ENCODE measurements around the gene TTN. TPM values are rescaled to one million over a fixed set of nuclear protein-coding genes. Genes with fewer than 3 reads are reported as not detected.

Gene TTN
- total and polyA plus RNA-seq, 10 of the 15 experiments (the other 5 are each of a cell fraction or from before 2014, with no cell fraction given) = 0.15 to 9.0 (median 1.8) TPM

GRCh38 chr2:178522950-178523595 lies 284.1 kb downstream of the TTN start (continued):
- TF ChIP-seq CUX1 (IDR thresholded peaks at IDR 0.05; ENCODE audit: insufficient replicate concordance, low read depth, low read length) = no peak

- H3K4me2 ChIP-seq (ENCODE audit: control insufficient read depth, insufficient read depth) = no peak overlapping the region
- no peak for DNase-seq (ENCODE audit: low read depth, low spot score)
- no peaks in the 10 kb centered on the region for H4K20me1 ChIP-seq (ENCODE audit: control insufficient read depth, insufficient read depth)
- POLR2A ChIA-PET = interaction anchor here (1.5 kb wide), 1 partner anchor 8 kb away, joined by 6 read pairs; no protein-coding TSS in a partner anchor
- no peaks in the 10 kb centered on the region for H3K4me1 ChIP-seq (ENCODE audit: control insufficient read depth, insufficient read depth, low read length)
- no peak for FAIRE-seq
- no peaks in the 10 kb centered on the region; the same call in 1 of the 3 replicates for H3K9me3 ChIP-seq (replicated peaks; ENCODE audit: control insufficient read depth, insufficient read depth, low read length)
- SMC1A ChIA-PET (ENCODE audit: uncharacterized antibody, unreplicated experiment) = interaction anchor here (1.0 to 2.8 kb wide), 3 partner anchors 11 to 39 kb away, joined by 3 to 11 read pairs (median 6); no protein-coding TSS in a partner anchor
- no peak for ATAC-seq
- no peaks in the 10 kb centered on the region for H3K27me3 ChIP-seq (replicated peaks in 1 of 2; ENCODE audit: control insufficient read depth in 2 of 2, insufficient read depth in 2 of 2, low read length in 1 of 2)
- H3K36me3 ChIP-seq (ENCODE audit: control insufficient read depth in 2 of 2, insufficient read depth in 2 of 2, low read length in 1 of 2) = no peaks in the 10 kb centered on the region
- H3K27ac ChIP-seq (ENCODE audit: control insufficient read depth, insufficient read depth) = no peak overlapping the region
- in situ Hi-C loops (cut with MboI) = no loop called here
- H3K4me3 ChIP-seq = no peak overlapping the region
- CTCF ChIA-PET = interaction anchor here (1.2 to 1.5 kb wide), 2 partner anchors 12 to 17 kb away, joined by 3 to 4 read pairs; no protein-coding TSS in a partner anchor
- RAD21 ChIA-PET (ENCODE audit: unreplicated experiment) = interaction anchor here (1.2 kb wide), 1 partner anchor 39 kb away, joined by 7 read pairs; no protein-coding TSS in a partner anchor
- H2AFZ ChIP-seq (ENCODE audit: control insufficient read depth, low read depth, low read length) = no peak overlapping the region; the same call in 1 of the 2 replicates
- TF ChIP-seq IRF4 (IDR thresholded peaks at IDR 0.05; ENCODE audit: low read depth, low read length) = no peak
- TF ChIP-seq, protein P1, sequence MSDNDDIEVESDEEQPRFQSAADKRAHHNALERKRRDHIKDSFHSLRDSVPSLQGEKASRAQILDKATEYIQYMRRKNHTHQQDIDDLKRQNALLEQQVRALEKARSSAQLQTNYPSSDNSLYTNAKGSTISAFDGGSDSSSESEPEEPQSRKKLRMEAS (IDR thresholded peaks at IDR 0.05; ENCODE audit: low read depth, low read length) = no peak
- no peak for TF ChIP-seq SP1 (IDR thresholded peaks at IDR 0.05; ENCODE audit: low read depth, low read length)
- TF ChIP-seq BHLHE40 (IDR thresholded peaks at IDR 0.05; ENCODE audit: borderline replicate concordance in 1 of 2, low read depth in 2 of 2, low read length in 1 of 2) = no peak
- TF ChIP-seq TAF1 (IDR thresholded peaks at IDR 0.05; ENCODE audit: borderline replicate concordance, low read depth, low read length) = no peak
- no peak for TF ChIP-seq HCFC1 (IDR thresholded peaks at IDR 0.05; ENCODE audit: low read length)
- no peak for TF ChIP-seq POLR2AphosphoS2 (IDR thresholded peaks at IDR 0.05; ENCODE audit: low read depth, low read length)
- TF ChIP-seq SMARCA5 (IDR thresholded peaks at IDR 0.05) = no peak
- no peak for TF ChIP-seq KDM1A (IDR thresholded peaks at IDR 0.05; ENCODE audit: borderline replicate concordance)
- TF ChIP-seq CREM (IDR thresholded peaks at IDR 0.05; ENCODE audit: low read depth) = no peak
- TF ChIP-seq IKZF2 (IDR thresholded peaks at IDR 0.05) = no peak
- no peak for TF ChIP-seq RUNX3 (IDR thresholded peaks at IDR 0.05; ENCODE audit: low read length)
- no peak for TF ChIP-seq BRCA1 (IDR thresholded peaks at IDR 0.05; ENCODE audit: low read depth, low read length)
- TF ChIP-seq TCF7 (IDR thresholded peaks at IDR 0.05; ENCODE audit: borderline replicate concordance) = no peak
- intact Hi-C loops (cut with micrococcal nuclease; ENCODE audit: unreplicated experiment) = loop anchor here (2.0 to 10.0 kb wide), 3 partner anchors 43 to 733 kb away; partner anchors contain the start of genes FKBP7 and RBM45
- H3K79me2 ChIP-seq (ENCODE audit: control insufficient read depth, insufficient read depth, low read length) = peaks cover 23% of the 10 kb centered on the region
- WGBS (ENCODE audit: insufficient coverage, insufficient replicate concordance, low lambda C conversion rate, missing lambda C conversion rate) = 76% methylated on average over 11 of the region's 11 CpGs
- no peak overlapping the region for H3K9ac ChIP-seq (ENCODE audit: control insufficient read depth, insufficient read depth, low read length)
- no TSS peak for BruUV-seq (replicated peaks)
Observed at GRCh38 chr2:178521304-178522150, 285.7 kb downstream of the TTN start.

Measured in GM12878 (cell line).